BE2C (cell line): ENCODE results near the gene LAMC1. TPM values are rescaled to one million over a fixed set of nuclear protein-coding genes. Genes with fewer than 3 reads are reported as not detected.
A peak's percentile ranks its signal among the peaks of the same experiment; 100 is the strongest.

Source experiments
- DNase-seq: peaks from one replicate; pipeline ENCODE4 v3.0.0-alpha.2; 2020
- H3K27me3 ChIP-seq: fragments of 250-450 bp; sonication (Bioruptor Pico); 2 replicates; pipeline ENCODE4 v1.5.1; 2020; ENCODE audit warnings: mild to moderate bottlenecking
- H3K36me3 ChIP-seq: fragments of 250-450 bp; sonication (Bioruptor Pico); 2 replicates; pipeline ENCODE4 v1.5.1; 2020; ENCODE audit warnings: mild to moderate bottlenecking
- H3K4me1 ChIP-seq: fragments of 250-450 bp; sonication (Bioruptor Pico); 2 replicates; pipeline ENCODE4 v1.5.1; 2020
- H3K4me3 ChIP-seq: 2 replicates; pipeline ENCODE4 v1.5.1; 2011; ENCODE audit warnings: low read depth, low read length
- H3K9me3 ChIP-seq: fragments of 250-450 bp; sonication (Bioruptor Pico); 2 replicates; pipeline ENCODE4 v1.5.1; 2020
- polyA plus RNA-seq: library from polyadenylated mRNA; unstranded; fragments of >200 nt; gene quantifications from one replicate; pipeline ENCODE4 v1.2.1, GENCODE V29; 2012; ENCODE audit warnings: low read depth, missing spikeins; ENCODE audit not compliant: insufficient read length, insufficient read depth
- TF ChIP-seq, protein P1 (sequence below): IDR thresholded peaks from 2 replicates; pipeline ENCODE4 v1.5.1; 2012; ENCODE audit warnings: mild to moderate bottlenecking, low read depth, low read length

The LAMC1 gene
- polyA plus RNA-seq, result 19.8 TPM

DNA sequence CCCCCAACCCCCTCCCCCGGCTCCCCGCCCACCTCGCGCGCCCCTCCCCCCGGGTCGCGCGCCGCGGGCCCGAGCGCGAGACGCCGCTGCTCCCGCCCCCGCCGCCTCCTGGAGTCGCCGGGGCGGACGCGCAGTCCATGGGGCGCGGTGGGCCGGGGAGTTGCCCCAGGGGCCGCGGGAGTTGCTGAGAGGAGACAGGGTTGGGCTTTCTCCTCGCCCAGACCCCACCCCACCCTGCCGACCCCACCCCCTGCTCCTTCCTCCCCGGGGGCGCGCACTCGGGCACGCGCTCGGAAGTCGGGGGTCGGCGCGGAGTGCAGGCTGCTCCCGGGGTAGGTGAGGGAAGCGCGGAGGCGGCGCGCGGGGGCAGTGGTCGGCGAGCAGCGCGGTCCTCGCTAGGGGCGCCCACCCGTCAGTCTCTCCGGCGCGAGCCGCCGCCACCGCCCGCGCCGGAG, at the start of gene LAMC1:
LAMC1 (plus strand) TSS at position 275 of the 455 bp plus-strand sequence. CDS start 297 bp downstream, outside the sequence.
- Histone ChIP-seq H3K36me3 (no peaks in the 10 kb centered on the region; the same call in 1 of the 2 replicates), H3K27me3 (no peaks in the 10 kb centered on the region), H3K4me1 (peaks cover 13% of the 10 kb centered on the region), H3K9me3 (no peaks in the 10 kb centered on the region), H3K4me3 (peak within 1 kb of the TSS; percentile 93)
- DNase-seq, result peak; percentile 96
- TF ChIP-seq, protein P1, sequence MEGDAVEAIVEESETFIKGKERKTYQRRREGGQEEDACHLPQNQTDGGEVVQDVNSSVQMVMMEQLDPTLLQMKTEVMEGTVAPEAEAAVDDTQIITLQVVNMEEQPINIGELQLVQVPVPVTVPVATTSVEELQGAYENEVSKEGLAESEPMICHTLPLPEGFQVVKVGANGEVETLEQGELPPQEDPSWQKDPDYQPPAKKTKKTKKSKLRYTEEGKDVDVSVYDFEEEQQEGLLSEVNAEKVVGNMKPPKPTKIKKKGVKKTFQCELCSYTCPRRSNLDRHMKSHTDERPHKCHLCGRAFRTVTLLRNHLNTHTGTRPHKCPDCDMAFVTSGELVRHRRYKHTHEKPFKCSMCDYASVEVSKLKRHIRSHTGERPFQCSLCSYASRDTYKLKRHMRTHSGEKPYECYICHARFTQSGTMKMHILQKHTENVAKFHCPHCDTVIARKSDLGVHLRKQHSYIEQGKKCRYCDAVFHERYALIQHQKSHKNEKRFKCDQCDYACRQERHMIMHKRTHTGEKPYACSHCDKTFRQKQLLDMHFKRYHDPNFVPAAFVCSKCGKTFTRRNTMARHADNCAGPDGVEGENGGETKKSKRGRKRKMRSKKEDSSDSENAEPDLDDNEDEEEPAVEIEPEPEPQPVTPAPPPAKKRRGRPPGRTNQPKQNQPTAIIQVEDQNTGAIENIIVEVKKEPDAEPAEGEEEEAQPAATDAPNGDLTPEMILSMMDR, result no peak; the same call in 1 of the 2 replicates

DNA sequence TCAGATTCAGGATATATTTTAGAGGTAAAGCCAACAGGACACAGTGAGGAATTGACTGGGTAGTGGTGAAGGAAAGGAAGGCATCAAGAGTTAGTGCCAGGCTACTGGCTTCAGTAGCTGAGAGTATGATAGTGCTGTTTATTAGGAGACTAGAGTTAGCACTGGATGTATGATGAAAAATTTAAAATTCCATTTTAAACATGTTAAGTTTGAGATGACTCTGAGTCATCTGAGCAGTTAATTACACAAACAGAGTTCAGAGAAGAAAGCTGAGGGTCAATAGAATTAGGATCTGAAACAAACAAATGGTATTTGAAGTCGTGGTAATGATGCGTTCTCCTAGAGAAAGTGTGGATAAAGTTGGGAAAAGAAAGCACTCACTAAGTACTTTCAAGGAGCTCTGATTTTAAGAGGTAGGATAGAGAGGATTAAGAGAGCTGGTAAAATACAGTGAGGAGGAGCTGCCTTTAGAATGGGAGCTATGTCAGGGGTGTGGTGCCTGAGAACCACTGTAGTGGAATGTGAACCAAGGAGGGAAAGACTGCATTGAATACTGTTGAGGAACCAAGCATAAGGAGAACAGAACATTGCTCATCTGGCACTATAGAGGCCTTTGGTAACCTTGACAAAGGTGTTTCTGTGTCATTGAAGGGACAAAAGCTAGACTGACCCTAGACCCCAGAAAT, 48.6 kb upstream of the LAMC1 start:
- no peak for DNase-seq
- TF ChIP-seq, protein P1, result no peak
- Histone ChIP-seq H3K27me3 (no peaks in the 10 kb centered on the region), H3K9me3 (no peaks in the 10 kb centered on the region), H3K4me1 (no peaks in the 10 kb centered on the region), H3K36me3 (no peaks in the 10 kb centered on the region), H3K4me3 (no peak overlapping the region)

DNA sequence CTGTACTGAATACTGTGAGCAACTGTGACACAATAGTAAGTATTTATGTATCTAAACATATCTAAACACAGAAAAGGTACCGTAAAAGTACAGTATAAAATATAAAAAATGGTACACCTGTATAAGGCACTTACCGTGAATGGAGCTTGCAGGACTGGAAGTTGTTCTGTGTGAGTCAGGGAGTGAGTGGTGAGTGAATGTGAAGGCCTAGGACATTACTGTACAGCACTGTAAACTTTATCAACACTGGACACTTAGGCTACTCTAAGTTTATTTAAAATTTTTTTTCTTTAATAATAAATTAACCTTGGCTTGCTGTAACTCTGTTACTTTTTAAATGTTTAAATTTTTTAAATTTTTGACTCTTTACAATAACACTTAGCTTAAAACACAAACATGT, 45.7 kb upstream of the LAMC1 start:
- TF ChIP-seq, protein P1, result no peak

DNA sequence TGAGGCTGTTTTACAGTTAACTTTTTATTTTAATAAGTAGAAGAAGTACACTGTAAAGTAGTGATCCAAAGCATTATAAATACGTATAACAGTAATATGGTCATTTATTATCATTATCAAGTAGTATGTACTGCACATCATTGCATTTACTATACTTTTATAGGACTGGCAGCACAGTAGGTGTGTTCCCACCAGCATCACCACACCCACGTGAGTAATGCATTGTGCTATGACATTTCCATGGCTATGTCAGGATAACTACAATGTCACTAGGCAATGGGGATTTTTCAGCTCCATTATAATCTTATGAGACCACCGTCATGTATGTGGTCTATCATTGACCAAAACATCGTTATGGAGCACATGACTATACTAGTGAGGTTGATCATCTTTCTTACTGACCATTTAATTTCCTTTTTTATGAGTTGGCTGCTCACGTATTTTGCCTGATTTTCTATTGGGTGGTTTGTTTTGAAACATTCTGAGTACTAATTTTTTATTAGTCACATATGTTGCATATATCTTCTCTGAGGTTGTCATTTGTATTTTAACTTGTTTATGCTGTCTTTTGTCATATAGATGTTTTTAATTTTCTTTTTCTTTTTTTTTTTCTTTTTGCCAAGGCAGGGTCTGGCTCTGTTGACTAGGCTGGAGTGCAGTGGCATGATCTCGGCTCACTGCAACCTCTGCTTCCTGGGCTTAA, 44.9 kb upstream of the LAMC1 start:
- H3K27me3 ChIP-seq, result no peaks in the 10 kb centered on the region
- TF ChIP-seq, protein P1, result no peak
- no peak for DNase-seq
- H3K9me3 ChIP-seq, result no peaks in the 10 kb centered on the region
- no peaks in the 10 kb centered on the region for H3K4me1 ChIP-seq
- no peaks in the 10 kb centered on the region for H3K36me3 ChIP-seq
- no peak overlapping the region for H3K4me3 ChIP-seq

More for the DNA sequence above, 45.7 kb upstream of the LAMC1 start:
- Histone ChIP-seq H3K4me3 (no peak overlapping the region), H3K36me3 (no peaks in the 10 kb centered on the region), H3K27me3 (no peaks in the 10 kb centered on the region), H3K9me3 (no peaks in the 10 kb centered on the region), H3K4me1 (no peaks in the 10 kb centered on the region)
- DNase-seq, result no peak

DNA sequence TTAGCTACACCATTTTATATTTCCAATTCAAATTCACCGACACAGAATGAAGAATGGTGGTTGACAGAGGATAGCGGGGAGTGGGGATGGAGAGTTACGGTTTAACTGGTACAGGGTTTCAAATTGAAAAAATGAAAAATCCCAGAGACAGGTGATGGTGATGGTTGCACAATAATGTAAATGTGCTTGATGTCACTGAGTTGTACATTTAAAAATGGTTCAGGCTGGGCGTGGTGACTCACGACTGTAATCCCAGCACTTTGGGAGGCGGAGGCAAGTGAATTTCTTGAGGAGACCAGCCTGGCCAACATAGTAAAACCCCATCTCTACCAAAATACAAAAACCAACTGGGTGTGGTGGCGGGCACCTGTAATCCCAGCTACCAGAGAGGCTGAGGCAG, 39.1 kb upstream of the LAMC1 start:
- TF ChIP-seq, protein P1, result no peak
- DNase-seq, result no peak
- Histone ChIP-seq H3K9me3 (no peaks in the 10 kb centered on the region), H3K4me1 (no peaks in the 10 kb centered on the region), H3K36me3 (no peaks in the 10 kb centered on the region), H3K4me3 (no peak overlapping the region), H3K27me3 (no peaks in the 10 kb centered on the region)

DNA sequence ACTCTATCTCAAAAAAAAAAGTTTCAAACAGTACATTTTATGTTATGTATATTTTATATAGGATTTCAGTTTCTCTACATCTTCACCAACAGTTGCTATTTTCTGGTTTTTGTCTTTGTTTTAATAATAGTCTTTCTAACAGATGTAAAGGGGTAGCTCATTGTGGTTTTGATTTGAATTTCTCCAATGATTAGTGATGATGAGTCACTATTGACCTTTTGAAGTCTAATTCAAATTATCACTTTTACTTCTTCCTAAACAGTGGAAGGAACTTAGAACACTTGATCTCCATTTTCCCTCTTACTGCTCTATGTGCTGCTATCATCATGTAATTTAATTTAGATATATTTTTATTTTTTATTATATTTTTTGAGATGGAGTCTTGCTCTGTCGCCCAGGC, 38.6 kb upstream of the LAMC1 start:
- Histone ChIP-seq H3K4me1 (no peaks in the 10 kb centered on the region), H3K9me3 (no peaks in the 10 kb centered on the region), H3K36me3 (no peaks in the 10 kb centered on the region), H3K4me3 (no peak overlapping the region), H3K27me3 (no peaks in the 10 kb centered on the region)
- DNase-seq, result no peak
- TF ChIP-seq, protein P1, result no peak
